NCI-H2196 treated with DMSO at 0.1 percent for 48 hours (cell line): Measurements from ENCODE around the gene TXNRD3.

ENCODE experiments used
- DNase-seq: peaks from one replicate; lab custom pipeline; 2025; ENCODE audit not compliant: unreplicated experiment; lab: John Stamatoyannopoulos, UW

TXNRD3 gene

DNA sequence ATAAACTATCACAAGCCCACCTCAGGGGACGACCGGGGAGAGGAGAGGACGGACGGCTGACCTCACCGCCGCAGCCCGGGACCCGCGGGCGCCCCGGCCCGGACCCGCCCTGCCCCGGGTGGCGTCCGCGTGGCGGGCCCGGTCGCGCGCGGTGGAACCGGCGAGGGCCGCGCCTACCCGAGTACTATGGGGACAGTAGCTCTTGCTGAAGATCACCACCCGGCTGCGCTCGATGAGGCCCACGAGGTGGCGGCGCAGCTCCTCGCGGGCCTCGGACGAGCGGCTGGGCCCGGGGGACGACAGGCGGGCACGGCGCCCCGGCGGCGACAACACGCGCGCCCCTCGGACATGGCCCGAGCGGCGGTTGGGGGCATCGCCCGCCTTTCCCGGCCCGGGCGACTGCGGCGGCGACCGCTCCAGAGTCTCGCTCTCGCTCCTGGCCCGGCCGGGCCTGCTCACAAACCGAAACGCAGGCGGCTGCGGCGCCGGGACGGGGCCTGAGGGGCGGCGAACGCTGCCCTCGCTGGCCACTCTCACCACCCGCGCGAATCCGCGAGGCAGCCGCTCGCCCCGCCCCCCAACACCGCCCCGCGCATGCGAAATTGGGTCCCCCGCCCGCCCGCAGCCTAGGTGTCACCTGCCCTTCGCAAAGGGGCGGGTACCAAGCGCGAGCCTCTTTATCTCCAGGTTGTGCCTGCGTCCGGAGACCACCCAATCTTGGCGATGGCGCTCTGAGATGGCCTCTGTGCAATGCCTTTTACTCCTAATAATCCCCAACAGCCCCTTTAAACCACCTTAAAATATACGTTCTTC, at the start of gene TXNRD3:
TXNRD3 (minus strand) TSS at position 554 of the 813 bp plus-strand sequence.
- DNase-seq, result peak; percentile 71

GRCh38 chr3:126703512-126704493, 48.9 kb upstream of the TXNRD3 start, which contains the start of gene CHCHD6:
CHCHD6 (plus strand) TSS chr3:126704240; CDS start chr3:126704313, 73 bp downstream.
- DNase-seq, result peak; percentile 97

- DNase-seq, result no peak
Observed at GRCh38 chr3:126699011-126699410, 44.1 kb upstream of the TXNRD3 start.

DNA sequence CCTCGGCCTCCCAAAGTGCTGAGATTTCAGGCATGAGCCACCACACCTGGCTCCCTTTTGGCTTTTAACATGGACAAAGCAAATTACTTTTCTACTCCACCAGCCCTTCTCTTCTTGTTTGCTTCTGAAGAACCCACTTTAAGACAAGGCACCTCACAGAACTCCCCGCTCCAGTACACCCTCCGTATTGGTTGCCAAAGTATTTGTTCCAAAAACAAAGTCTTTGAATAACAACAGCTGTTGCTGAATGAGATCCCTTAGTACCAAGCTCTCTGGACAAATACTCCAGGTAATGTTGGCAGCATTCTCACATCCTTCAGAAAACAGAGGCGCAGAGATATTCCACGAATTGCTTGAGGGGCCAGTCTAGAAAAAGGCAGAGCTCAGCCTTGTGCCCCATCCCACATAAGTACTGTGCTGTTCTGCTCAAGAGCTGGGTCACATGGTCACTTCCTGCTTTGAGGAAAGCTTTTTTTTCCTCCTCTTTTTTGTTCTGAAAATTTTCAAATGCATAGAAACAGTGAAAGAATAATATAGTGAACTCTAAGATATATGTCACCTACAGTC, 41.9 kb upstream of the TXNRD3 start:
- DNase-seq, result no peak

- no peak for DNase-seq
Observed at GRCh38 chr3:126693921-126694320, 39.0 kb upstream of the TXNRD3 start.

DNA sequence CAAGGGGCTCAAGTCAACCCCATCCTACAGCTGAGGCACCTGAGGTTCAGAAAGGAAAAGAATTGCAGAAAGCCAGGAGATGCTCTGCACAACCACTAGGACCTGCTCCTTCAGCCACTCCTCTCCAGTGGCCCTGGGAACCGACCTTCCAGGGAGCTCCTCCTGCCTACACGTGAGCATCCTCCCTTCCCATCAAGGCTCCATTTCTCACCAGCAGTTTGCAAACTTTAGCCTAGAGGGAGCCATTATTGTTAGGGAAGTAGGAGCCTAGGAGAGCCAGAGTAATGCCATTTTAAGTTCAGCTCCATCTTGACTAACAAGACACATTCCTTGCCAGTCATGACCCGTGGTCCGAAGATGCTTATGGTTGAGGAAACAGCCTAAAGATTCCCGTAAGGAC, 37.9 kb upstream of the TXNRD3 start:
- no peak for DNase-seq

GRCh38 chr3:126691765-126692164, 36.8 kb upstream of the TXNRD3 start:
- DNase-seq, result no peak

GRCh38 chr3:126685493-126685892, 30.6 kb upstream of the TXNRD3 start:
- no peak for DNase-seq

GRCh38 chr3:126685021-126685420, 30.1 kb upstream of the TXNRD3 start:
- DNase-seq, result no peak

DNA sequence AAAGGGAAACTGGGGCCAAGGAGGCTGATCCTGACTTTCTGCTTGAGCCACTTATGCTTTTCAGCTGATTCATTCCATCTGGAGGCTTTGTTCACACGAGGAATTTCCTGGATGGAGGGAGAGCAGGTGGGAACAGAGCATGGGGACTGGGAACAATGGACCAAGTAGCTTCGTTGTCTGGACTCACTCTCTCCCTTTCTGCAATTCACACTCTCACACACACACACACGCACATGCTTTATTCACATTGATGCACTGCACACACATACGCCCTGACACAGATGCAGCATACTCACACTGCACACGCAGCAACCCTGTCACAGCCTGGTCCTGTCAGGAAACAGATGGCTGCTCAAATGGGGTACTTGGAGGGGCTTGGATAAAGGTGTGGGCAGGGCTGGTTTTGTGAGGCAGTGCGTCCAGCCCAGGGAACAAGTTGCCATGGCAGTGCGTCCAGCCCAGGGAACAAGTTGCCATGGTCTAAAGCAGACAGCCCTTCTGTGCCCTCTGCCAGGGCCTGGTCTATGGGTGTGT, 29.4 kb upstream of the TXNRD3 start:
- DNase-seq, result no peak

- DNase-seq, result no peak
Observed at GRCh38 chr3:126683069-126683468, 28.1 kb upstream of the TXNRD3 start.

GRCh38 chr3:126682009-126682408, 27.1 kb upstream of the TXNRD3 start:
- no peak for DNase-seq

DNA sequence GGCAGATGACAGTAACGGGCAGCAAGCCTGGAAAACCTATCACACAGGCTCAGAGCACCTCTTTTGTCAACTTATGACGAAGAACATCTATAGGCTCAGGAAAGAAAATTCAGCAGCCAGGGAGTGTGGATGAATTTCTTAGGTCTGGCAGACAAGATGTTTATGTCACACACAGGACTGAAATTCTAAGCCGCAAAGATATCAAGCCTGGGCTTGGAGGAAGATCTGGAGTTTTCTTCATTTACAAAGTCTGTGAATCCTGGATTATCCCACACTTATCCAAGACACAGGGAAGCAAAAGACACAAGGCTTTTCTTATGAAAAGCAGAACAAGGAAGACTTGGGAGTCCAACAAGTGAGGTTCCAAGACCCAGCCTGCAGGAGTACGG, 25.7 kb upstream of the TXNRD3 start:
- DNase-seq, result no peak

- DNase-seq, result no peak
Observed at GRCh38 chr3:126679831-126680666, 25.1 kb upstream of the TXNRD3 start.

DNA sequence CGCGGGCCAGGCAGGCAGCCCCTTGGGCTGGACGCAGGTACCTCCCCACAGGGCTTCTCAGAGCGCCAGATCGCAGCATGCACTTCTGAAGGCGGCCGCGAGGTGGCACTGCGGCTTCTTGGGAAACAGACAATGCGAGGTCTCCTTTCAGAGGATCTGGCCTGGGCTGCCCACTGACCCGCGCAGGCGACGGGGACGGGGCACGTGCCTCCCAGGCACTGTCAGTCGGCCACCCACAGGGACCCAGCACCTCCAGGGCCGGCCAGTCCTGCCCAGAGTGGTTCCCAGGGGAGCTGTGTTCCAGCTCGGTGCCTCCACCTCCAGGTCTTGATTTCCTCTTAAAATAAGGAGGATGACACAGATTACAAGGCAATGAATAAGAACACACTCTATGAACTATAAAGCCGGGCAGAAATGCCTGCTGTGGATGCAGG, 24.4 kb upstream of the TXNRD3 start:
- peak; percentile 76 for DNase-seq

- no peak for DNase-seq
Observed at GRCh38 chr3:126678693-126679317, 23.9 kb upstream of the TXNRD3 start.

DNA sequence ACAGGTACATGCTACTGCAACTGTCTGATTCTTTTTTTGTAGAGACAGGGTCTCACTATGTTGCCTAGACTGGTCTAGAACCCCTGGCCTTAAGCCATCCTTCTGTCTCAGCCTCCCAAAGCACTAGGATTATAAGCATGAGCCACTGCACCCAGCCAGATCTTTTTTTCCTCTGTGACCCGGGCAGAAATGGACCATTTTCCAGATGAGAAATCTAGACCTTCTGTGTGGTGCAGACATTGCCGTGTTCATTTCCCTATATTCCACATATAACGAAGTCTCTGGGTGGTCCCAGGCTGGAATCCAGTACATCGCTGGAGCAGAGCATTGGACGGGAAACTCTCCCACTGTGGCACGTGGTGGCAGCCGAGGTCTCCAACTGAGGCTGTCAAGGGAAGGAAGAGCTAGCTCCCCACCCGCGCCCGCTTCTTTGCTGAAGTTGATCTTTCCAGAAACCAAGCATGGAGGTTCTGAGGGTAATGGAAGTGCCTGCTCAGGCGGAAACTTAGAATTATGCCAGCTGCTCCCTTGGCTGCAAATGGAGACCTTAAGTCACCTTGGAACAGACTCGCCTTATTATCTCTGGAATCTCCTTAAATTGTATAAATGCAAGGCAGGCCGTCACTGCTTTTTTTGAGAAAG, 23.1 kb upstream of the TXNRD3 start:
- no peak for DNase-seq

GRCh38 chr3:126676919-126677705, 22.2 kb upstream of the TXNRD3 start:
- DNase-seq, result no peak
